ENCODE data around the gene PLEKHA6.
"Not testable (repeated sequence)": the region's sequence is repeated elsewhere in the genome, so short reads cannot be mapped to it uniquely, and the experiment has no call there.

The PLEKHA6 gene

GRCh38 chr1:204334455-204334854 is 25.3 kb downstream of the PLEKHA6 start:
- DNase-seq, result no peak

DNA sequence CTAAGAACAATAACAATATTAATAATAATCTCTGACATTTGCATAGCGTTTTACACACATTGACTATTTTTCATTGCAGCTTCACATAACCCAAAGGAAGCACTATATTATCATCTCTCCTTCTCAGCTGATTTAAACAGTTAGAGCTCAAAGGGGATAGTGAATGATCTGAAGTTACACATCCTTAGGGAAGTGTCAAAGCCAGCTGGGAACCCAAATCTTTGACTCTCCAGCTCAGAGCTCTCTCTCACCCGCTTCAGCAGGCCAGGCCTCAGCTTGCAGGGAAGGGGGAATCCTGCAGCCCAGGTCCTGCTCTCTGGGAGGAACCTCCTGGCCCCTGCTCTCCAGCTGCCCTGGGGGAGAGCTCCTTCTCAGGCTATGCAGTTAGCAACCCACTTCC is 26.3 kb downstream of the PLEKHA6 start:
- DNase-seq, result no peak

- no peak for DNase-seq
Observed at GRCh38 chr1:204331847-204332487, 27.8 kb downstream of the PLEKHA6 start.

- DNase-seq, result no peak
Observed at GRCh38 chr1:204331275-204331674, 28.5 kb downstream of the PLEKHA6 start.

- DNase-seq, result not testable (repeated sequence)
Observed at GRCh38 chr1:204327870-204328269, 31.9 kb downstream of the PLEKHA6 start.

DNA sequence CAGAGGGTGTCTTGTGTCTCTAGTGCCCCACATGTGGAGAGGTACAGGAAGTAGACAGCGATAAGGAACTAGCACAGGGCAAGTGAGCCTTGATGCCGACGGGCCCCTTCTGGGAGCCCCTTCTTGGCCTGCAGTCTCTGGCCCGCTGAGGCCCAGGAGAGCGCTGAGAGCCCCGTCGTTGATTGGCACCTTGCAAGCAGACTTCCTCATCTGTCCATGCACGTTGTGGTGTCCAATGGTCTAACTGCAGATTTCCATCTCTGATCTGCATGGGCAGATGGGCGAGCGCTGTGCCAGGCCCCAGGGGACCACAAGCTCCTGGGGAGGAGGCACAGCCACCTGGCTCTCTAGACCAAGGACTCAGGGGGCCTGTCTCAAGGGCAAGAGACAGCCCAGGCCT is 32.4 kb downstream of the PLEKHA6 start:
- no peak for DNase-seq

DNA sequence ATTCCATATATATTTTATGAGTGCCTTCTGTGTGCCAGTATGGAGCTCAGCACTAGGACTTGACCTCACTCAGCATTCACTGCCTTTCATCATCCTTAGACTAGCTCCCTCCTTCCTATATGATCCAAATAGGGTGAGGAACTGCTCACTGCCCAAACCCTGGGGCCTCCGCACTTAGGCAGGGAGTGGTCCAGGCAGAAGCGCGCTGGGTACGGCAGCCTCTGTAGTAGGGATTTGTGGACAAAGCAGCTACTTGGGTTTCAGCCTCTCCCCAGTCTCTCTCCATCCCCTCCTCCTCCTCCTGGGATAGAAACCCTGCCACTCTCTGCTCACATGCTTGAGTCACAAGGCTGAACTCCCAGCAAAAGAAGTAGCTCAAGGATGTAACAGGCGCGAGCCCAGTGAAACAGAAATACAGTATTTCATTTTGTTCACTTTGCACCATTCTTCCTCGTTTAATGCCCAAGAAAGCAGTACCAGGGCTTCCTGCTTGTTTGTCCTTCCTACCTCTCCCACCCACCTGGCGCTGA is 32.9 kb downstream of the PLEKHA6 start:
- DNase-seq, result no peak

DNA sequence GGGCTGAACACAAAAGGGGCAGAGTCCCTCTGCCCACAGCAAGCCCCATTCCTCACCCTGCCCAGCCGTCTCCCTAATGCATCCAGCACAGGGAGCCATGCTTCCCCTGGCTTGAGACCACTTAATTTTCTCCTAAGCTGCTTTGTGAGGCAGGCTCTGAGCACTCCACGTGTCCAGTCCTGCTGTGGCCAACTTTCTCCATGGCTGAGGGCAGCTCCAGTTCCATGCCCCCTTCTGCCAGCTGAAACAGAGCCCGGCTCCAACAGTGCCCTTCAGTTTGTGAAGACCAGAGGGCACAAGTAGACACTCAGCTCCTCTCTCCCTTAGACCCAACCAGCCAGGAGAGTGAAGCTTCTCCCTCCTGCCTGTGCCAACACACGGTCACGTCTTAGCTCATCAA is 33.8 kb downstream of the PLEKHA6 start:
- no peak for DNase-seq

DNA sequence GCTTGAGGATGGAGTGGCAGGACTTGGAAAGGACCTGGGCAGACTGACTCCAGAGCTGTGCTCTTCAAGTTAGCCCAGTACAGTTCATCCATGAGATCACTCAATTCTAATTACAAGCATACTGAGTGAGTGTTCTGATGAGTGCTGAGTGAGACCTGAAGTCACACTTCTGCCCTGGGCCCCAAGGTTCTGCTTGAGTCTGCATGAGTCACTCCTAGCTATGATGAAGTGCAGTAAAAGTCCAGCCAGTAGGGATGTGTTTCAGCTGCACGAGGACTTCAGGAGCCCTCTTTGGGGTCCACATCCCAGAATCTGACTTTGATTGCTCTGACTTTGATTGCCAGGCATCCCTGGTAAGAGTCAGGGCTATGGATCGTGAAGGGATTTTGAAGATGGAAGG is 35.8 kb downstream of the PLEKHA6 start:
- DNase-seq, result no peak

- DNase-seq, result no peak
Observed at GRCh38 chr1:204322339-204322868, 37.3 kb downstream of the PLEKHA6 start.

GRCh38 chr1:204321665-204322064 is 38.1 kb downstream of the PLEKHA6 start:
- no peak for DNase-seq

GRCh38 chr1:204321051-204321450 is 38.7 kb downstream of the PLEKHA6 start:
- no peak for DNase-seq

DNA sequence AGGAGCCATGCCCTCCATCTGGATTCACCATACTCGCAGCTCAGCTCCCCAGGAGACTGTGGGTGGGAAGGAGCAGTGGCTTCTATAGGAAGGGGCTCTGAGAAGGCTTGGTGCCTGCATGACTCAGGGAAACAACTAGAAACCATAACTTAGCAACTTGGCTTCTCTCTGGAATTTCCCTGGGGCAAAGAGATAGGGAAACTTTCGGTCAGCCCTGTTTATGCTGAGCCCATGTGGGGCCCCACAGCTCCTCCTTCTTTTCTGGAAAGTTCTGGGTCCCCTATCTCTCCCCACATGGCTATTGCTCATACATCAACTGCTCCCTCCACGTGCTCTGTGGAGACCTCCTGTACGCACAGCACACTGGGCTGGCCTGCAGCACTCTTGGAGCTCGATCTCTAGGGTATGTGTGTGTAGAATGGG is 39.3 kb downstream of the PLEKHA6 start:
- DNase-seq, result no peak

GRCh38 chr1:204319462-204319861 is 40.3 kb downstream of the PLEKHA6 start:
- DNase-seq, result no peak

- DNase-seq, result no peak
Observed at GRCh38 chr1:204319027-204319426, 40.7 kb downstream of the PLEKHA6 start.

- no peak for DNase-seq
Observed at GRCh38 chr1:204318324-204318723, 41.4 kb downstream of the PLEKHA6 start.

GRCh38 chr1:204317170-204317569 is 42.6 kb downstream of the PLEKHA6 start:
- no peak for DNase-seq

DNA sequence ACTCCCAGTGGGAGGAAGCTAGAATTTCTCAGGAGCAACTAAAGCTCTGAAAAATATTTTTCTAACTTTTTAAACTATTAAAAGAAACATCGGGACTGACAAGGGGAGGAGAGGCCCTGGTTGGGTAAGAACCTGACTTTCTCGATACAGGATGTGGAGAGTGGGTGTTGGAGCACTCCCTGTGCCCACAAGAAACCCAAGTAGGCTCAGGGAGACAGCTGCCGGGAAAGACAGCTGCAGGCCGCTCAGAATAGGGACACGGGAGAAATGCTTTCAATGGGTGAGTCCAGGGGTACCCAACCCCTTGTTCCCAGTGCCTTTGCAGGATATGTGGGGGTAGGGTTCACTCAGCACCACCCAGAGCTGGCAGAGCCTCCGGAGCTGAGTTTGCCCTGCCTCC is 43.6 kb downstream of the PLEKHA6 start:
- no peak for DNase-seq

GRCh38 chr1:204314893-204315658 is 44.7 kb downstream of the PLEKHA6 start:
- DNase-seq, result no peak

DNA sequence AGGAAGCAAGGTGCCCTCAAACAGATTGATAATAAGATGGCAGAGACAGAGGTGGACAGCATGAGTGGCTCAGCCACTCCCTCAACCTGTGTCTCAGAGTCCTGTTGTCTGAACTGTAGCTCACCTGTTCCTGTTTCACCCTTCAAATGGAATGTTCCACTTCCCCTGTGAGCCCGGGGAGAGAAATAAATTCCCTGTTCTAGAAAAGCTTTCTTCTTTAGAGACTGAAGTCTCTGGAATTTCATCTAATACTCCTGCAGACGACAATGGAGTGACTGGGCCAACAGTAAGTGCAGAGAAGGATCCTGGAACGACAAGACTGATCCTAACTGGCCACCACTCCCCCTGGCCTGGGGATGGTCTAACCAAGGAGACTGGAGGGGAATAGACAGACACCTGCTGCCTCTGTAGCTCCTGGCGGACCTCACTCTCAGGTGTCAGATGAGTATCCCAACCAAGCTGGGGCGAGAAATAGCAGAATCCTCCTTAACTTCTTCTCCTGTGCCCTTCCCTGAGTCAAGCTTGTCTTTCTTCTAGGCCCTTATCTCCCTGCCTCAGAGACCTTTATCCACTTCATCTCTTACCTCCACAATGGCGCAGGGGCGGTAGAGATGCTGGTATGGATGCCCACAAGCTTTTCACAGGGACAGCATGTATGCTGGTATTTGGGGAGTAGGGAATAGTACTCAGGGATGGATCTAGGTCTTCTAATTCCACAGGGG is 45.4 kb downstream of the PLEKHA6 start:
- peak; percentile 58 for DNase-seq

DNA sequence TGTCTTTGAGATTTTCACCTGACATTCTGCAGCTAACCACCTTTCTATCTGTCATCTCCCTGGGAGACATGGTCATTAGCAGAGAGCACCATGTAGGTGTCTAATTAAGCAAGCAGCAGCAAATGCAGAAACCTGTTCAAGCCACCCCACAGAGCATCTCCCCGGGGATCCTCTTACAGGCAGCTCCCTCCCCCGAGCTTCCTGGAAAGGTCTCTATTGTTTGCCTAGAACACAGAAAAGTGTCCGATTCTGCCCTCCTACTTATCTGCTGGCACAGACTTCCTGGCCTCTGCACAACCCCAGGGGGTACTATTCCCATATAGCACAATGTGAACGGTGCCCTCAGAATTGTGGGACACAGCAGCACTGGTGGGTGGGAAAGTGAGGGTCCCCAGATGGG is 46.1 kb downstream of the PLEKHA6 start:
- DNase-seq, result peak; percentile 89

DNA sequence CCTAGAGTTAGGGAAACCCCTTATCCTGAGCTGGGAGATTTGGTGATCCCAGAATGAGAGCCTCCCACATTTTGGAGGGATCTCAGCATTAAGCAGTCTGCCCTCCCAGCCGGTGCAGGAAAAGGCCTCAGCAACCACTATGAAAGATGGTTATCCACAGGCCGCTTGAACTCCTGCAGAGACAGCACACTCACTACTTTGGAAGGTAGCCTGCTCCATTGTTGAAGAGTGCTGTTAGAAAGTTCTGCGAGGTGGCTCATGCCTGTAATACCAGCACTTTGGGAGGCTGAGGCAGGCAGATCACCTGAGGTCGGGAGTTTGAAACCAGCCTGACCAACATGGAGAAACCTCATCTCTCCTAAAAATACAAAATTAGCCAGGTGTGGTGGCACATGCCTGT is 48.8 kb downstream of the PLEKHA6 start:
- not testable (repeated sequence) for DNase-seq

DNA sequence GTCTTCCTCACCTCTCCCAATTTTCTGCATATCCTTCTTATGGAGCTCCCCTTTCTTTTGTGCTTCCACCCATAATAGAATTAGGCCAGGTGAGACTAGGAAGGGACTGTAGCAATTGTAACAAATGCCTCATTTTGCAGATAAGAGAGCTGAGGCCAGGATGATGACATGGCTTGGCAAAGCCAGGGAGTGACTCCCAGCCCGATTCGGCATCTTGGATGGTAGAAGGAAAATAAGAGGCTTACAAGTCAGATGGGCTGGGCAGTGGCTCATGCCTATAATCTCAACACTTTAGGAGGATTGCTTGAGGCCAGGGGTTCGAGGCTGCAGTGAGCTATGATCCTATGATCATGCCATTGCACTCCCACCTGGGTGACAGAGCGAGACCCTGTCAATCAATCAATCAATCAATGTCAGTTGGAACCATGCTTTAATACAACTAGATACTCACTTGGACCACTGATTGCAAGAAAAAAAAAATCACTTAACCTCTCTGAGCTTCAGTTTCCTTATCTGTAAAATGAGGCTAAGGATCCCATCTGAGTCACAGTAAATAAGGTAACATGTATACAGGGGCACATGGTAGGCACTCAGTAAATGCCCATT is 51.6 kb downstream of the PLEKHA6 start:
- DNase-seq, result no peak

All from COR-L47 (cell line).